COLO829 (cell line): ENCODE results near the gene PPP2R5B.

Experiments
- DNase-seq: peaks from one replicate; pipeline ENCODE4 v3.0.0; 2012; ENCODE audit warnings: low spot score

The PPP2R5B gene

GRCh38 chr11:64929625-64930024 lies 5.1 kb downstream of the PPP2R5B start:
- DNase-seq, result no peak

GRCh38 chr11:64930340-64930739 lies 5.9 kb downstream of the PPP2R5B start:
- DNase-seq, result no peak

- DNase-seq, result no peak
Measured at GRCh38 chr11:64931290-64931689, 6.8 kb downstream of the PPP2R5B start.

- no peak for DNase-seq
Measured at GRCh38 chr11:64932324-64932723, 7.8 kb downstream of the PPP2R5B start.

DNA sequence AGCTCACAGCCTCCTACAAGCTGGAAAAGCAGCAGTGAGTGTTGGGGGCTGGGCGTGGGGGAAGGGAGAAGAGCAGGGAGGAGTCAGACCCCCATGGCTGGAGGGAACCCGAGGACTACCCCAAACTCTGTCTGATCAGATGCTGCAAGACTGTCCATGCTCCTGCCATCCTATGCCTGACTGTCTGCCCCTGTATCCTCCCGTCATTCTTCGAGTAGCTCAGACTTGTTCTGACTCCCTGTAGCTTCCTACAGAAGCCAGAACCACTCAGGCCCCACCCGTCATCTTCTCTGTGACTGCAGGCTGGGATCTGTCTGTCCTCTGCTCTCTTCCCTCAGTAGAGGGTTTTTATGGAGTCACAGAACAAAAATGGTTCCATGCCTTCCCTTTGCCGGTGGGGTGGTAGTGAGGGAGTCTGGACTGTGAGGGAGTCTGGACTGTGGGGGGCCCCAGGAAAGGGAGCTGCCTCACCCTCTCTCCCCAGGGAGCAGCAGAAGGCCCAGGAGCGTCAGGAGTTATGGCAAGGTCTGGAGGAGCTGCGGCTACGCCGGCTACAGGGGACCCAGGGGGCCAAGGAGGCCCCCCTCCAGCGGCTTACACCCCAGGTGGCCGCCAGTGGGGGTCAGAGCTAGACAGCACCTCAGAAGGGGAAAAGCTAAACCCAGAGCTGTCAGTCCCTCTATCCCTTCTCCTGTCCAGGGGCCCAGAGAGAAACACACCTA lies 8.9 kb downstream of the PPP2R5B start:
- no peak for DNase-seq

DNA sequence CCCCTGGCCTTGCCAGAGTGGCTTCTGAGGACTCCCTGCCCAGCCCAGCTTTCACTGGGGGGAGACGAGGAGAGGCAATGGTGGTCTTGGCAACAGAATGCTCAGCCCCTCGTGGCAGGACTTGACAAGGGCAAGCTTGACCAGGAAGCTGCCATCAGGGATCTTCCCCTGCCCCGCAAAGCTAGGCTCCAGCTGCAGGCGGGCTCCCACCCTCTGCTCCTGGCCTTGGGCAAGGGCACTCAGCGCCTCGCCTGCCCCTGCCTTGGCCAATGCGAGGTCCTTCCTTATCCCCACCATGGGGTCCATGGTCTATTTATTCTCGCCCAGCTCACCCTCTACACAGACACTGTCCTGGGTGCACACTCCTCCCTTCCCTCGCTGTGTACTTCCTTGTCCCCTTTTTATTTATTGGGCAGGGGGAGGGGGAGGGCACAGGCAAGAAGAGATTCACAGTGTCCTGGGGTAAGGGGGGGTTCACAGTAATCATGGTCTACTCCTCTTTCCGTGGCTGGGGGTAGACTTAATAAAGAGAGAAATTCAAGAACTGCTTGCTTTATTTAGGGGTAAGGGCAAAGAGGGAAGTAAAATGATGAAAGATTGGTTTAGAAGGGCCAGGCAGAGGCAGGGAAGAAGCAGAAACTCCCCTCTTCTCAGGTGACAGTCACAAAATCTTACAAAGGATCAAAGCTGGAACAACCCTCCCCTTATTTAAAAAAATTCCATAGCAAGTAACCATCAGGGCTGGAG lies 9.6 kb downstream of the PPP2R5B start:
- DNase-seq, result no peak

- no peak for DNase-seq
Measured at GRCh38 chr11:64934682-64935358, 10.3 kb downstream of the PPP2R5B start.

GRCh38 chr11:64935359-64936081 lies 11.0 kb downstream of the PPP2R5B start, which contains the start of gene GPHA2:
Gene GPHA2, minus strand, starts transcription at chr11:64935893. Its CDS starts 433 bp downstream, at chr11:64935460.
- no peak for DNase-seq

DNA sequence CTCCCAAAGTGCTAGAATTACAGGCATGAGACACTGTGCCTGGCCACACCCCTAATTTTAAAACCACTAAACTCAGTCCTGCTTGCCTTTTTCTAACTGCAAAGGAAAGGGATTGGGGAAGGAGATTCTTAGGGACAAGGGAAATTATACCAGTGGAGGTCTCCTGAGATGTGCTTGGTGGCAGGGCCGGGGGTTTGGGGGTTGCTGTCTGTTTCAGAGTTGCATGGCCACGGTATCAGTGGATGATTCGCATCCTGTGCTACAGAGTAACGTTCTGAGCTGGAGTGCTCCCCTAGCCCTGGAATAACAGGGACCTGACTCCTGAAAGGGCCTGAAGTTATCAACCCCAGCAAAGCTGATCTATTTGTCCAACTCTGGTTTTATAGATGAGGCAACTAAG lies 12.1 kb downstream of the PPP2R5B start:
- no peak for DNase-seq

DNA sequence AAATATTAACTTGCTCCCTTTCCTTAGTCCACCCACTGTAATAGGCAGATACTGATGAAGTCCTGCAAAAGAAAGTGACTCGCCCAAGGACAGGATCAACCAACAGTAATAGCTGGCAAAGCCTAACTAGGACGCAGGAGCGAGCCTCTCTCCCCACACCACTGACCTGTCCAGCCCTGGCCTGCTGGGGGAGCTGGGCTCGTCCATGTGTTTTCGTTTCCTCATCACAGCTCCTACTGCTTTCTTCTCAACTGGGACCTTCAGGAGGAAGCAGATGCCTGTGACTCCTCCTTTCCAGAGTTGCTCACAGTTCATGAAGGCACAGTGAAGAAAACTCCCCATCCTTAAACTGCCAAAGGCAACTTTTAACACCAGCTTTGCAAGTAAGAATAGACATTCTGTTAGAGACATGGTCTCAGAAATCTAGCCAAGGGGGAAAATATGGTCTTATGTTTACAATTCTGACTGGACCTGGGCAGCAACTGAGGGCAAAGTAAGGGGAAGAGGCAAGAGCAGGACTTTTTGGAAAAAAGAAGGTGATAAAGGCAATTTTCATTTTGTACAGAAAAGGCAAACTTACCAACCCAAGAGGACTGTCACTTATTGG lies 22.8 kb downstream of the PPP2R5B start:
- no peak for DNase-seq

GRCh38 chr11:64951529-64951928 lies 27.0 kb downstream of the PPP2R5B start:
- no peak for DNase-seq

DNA sequence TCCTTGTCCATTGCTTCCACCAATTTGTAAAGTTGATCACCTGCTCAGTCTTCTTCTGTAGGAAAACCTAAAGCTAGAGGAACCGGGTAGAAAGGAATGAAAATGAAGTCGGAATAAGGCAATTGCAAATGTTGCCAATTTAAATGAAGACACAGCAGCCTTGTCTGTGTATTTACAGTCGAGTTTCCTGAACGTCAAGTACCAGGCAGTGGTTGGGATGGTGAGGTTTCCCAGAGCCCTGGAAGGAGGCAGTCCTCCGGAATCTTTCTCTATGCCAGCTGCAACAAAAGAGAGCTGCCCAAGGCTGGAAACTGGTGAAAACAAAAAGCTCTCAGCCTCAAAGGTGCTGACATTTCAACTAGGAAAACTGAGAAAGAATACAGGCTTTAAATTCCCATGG lies 29.7 kb downstream of the PPP2R5B start:
- DNase-seq, result no peak

DNA sequence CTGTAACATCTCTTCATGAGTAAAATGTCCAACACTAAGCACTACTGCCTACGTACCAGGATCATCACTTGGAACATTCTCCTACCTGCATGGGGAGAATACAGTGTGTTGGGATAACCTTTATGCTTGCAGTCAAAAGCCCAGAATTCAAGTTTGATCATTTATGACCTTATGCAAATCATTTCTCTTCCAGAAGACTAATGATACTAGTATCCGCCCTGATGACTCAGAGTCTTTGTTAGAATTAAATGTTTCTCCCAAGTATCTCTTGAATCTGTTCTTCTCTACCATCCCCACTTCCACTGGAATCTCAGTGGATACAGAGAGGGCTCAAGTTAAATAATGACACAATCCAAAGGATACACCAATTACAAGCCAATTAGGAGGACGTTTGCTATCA lies 35.0 kb downstream of the PPP2R5B start:
- peak; percentile 13 for DNase-seq

GRCh38 chr11:64960719-64961118 lies 36.2 kb downstream of the PPP2R5B start:
- peak; percentile 16 for DNase-seq

DNA sequence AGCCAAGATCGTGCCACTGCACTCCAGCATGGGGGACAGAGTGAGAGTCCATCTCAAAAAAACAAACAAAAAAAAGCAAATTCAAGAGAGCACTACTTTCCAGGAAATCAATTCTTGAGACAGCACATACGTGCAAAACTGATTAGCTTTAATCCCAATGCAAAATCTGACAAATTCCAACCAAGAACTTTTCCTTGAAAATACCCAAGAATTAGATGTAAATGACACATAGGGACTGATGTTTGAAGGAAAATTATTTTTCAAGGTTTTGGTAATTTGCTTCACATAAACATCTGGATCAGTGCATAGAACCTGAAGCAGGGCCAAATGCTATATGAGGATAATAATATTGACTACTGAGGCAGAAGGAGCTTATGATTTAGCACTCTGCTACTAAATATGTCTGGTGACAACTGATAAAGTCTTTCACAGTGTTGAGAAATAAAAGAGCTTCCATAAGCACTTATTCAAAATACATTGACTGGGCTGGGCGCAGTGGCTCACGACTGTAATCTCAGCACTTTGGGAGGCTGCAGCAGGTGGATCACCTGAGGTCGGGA lies 38.7 kb downstream of the PPP2R5B start:
- DNase-seq, result no peak

- DNase-seq, result no peak
Measured at GRCh38 chr11:64967375-64967774, 42.9 kb downstream of the PPP2R5B start.

- DNase-seq, result no peak
Measured at GRCh38 chr11:64969209-64969608, 44.7 kb downstream of the PPP2R5B start.

GRCh38 chr11:64970731-64971151 lies 46.3 kb downstream of the PPP2R5B start:
- DNase-seq, result no peak

DNA sequence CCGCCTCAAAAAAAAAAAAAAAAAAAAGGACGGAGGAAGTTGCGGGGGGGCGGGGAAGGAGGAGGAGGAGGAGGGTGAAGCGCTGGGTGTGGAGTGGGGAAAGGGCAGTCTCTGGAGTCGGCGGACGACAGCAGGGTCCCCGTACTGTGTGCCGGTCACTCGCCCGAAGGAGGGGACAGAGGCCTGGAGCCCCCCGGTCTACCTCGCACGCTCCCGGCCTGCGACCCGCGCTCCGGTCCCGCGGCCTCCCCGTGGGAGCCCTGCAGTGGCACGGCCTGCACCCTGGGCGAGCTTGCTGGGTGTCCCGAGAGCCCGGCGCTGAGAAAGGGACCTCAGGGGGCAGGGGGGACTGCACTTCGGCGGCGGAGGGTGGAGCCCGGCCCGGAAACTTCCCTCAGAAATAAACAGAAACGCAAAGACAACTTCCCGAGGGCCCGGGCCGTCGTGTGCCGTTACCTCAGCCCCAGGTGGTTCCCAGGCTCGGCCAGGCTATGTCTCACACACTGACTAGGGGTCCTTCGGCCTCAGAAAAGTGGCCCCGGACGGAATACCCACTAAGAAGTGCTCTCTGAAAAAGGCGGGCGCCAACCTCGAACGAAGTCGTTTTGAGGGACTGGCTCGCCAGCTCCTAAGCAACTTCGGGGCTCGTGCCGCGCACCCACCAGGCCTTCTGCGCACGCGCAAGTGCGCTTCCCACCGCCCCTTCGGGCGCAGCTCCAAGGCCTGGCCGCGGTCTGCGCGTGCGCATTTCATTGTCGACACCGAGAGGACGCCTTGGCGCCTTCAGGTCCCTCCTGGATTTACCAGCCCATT lies 47.1 kb downstream of the PPP2R5B start, which contains the start of gene MAJIN:
Gene MAJIN, minus strand, starts transcription at position 688 of the 813 bp plus-strand sequence. CDS start 12,703 bp downstream, outside the sequence.
- DNase-seq, result peak; percentile 82

DNA sequence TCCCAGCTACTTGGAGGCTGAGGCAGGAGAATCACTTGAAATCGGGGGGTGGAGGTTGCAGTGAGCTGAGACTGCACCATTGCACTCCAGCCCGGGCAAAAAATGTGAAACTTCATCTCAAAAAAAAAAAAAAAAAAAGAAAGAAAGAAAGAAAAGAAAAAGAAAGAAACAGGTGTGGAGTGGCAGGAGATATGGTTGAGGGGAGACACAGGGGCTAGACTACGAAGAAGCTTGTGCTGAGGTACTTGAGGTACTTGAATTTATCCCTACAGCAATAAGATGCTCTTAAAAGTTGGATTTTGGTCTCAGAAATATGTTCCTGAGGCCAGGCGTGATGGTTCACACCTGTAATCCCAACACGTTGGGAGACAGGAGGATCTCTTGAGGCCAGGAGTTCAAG lies 49.6 kb downstream of the PPP2R5B start:
- DNase-seq, result no peak
